GM12891 (cell line): ENCODE results near the gene PHF13.
"Not testable (repeated sequence)": the region's sequence is repeated elsewhere in the genome, so short reads cannot be mapped to it uniquely, and the experiment has no call there.

ENCODE experiments used
- POLR2A ChIP-seq: IDR thresholded peaks from 2 replicates; pipeline ENCODE4 v1.6.1; 2011; ENCODE audit warnings: low read depth, low read length, control low read depth
- POLR2AphosphoS5 ChIP-seq: IDR thresholded peaks from 2 replicates; pipeline ENCODE4 v1.6.1; 2011; ENCODE audit warnings: low read depth, low read length, control low read depth

GRCh38 chr1:6662468-6662867 is 48.9 kb downstream of the PHF13 start:
- TF ChIP-seq POLR2AphosphoS5, POLR2A: not testable (repeated sequence)
